Measurements from ENCODE around the gene PARP11. TPM values are rescaled to one million over a fixed set of nuclear protein-coding genes. Genes with fewer than 3 reads are reported as not detected.

Gene PARP11
- total RNA-seq, 1 donor from 2014 or later: 19.0 TPM

DNA sequence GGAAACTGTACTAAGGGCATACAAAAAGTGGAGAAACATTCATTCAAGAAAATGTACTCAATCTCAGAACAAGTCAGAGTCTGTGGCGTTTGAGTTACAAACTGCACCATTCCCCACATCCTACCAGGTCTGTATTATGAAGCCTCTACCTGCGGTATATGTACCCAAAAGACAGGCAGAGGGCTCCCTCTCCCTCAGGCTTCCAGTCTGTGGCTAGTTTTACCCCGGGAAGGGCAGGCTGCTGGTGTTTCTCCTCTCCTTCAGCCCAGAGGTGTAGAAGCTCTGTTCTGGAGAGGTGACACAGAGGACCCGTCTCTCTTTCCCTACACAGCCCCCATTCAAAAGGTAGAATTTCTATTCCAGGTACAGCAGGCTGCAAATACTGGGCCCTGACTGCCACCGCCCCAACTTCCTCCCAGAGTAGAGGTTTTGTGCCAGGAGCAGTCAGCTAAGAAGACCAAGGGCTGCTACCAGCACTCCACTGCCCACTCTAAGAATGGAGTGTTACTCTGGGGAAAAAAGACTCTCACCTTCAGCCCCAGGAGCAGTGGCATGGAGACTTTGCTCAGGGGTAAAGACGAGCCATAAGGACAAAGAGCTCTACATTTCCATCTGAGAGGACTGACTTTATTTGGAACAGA lies 39.4 kb downstream of the PARP11 start:
- no peak overlapping the region for H3K27ac Mint-ChIP-seq (ENCODE audit: unreplicated experiment)
- DNase-seq: no peak
- H3K4me1 Mint-ChIP-seq (ENCODE audit: low read depth, unreplicated experiment): no peaks in the 10 kb centered on the region
- no peaks in the 10 kb centered on the region for H3K9me3 Mint-ChIP-seq (ENCODE audit: unreplicated experiment)
- H3K4me3 Mint-ChIP-seq (ENCODE audit: unreplicated experiment): no peak overlapping the region
- TF ChIP-seq, protein P1, sequence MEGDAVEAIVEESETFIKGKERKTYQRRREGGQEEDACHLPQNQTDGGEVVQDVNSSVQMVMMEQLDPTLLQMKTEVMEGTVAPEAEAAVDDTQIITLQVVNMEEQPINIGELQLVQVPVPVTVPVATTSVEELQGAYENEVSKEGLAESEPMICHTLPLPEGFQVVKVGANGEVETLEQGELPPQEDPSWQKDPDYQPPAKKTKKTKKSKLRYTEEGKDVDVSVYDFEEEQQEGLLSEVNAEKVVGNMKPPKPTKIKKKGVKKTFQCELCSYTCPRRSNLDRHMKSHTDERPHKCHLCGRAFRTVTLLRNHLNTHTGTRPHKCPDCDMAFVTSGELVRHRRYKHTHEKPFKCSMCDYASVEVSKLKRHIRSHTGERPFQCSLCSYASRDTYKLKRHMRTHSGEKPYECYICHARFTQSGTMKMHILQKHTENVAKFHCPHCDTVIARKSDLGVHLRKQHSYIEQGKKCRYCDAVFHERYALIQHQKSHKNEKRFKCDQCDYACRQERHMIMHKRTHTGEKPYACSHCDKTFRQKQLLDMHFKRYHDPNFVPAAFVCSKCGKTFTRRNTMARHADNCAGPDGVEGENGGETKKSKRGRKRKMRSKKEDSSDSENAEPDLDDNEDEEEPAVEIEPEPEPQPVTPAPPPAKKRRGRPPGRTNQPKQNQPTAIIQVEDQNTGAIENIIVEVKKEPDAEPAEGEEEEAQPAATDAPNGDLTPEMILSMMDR (IDR thresholded peaks at IDR 0.05; ENCODE audit: partially characterized antibody, unreplicated experiment): no peak
- H3K27me3 Mint-ChIP-seq (ENCODE audit: unreplicated experiment): peaks cover 1% of the 10 kb centered on the region
- peaks cover 5% of the 10 kb centered on the region for H3K36me3 Mint-ChIP-seq (ENCODE audit: unreplicated experiment)

DNA sequence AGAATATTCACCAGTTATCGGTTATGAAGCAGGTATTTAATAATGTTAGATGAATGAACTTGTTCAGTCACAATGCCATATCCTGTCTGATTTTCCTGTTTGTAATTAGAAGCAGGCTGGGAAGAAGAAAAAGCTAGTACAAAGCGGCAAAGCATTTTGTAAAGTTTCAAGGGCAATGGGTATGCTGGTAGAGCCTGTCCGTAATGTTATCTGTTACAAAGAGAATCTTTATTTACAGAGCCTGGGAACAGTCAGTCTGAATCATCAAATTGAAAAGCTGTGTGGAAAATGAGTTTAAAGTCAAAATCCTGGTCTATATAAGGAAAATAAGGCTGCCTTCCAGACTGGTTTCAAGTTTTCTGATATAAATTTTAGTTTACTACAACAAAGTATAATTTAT lies 40.5 kb downstream of the PARP11 start:
- H3K27me3 Mint-ChIP-seq (ENCODE audit: unreplicated experiment): peaks cover 1% of the 10 kb centered on the region
- TF ChIP-seq, protein P1 (IDR thresholded peaks at IDR 0.05; ENCODE audit: partially characterized antibody, unreplicated experiment): no peak
- DNase-seq: no peak
- no peak overlapping the region for H3K27ac Mint-ChIP-seq (ENCODE audit: unreplicated experiment)
- H3K4me3 Mint-ChIP-seq (ENCODE audit: unreplicated experiment): no peak overlapping the region
- no peaks in the 10 kb centered on the region for H3K4me1 Mint-ChIP-seq (ENCODE audit: low read depth, unreplicated experiment)
- no peaks in the 10 kb centered on the region for H3K9me3 Mint-ChIP-seq (ENCODE audit: unreplicated experiment)
- no peaks in the 10 kb centered on the region for H3K36me3 Mint-ChIP-seq (ENCODE audit: unreplicated experiment)

DNA sequence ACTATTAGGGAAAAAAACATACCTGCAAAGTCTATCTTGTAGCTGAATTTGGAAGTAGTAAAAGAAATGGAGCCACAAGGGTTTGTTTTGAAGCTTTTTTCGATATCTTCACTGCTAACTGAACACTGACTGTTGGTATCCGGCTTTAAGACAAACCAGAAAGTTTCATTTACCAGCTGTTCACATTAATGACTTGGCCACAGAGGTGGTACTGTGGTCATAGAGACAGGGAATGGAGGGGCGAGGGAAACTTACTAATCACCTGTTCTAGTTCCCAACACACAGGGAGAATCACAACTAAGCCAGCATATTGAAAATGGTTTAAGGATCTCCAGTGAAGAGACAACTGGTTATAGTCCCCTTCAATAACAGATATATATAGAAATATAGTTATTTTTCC lies 44.3 kb downstream of the PARP11 start:
- Mint-ChIP-seq H3K4me3 (ENCODE audit: unreplicated experiment) (no peak overlapping the region), H3K9me3 (ENCODE audit: unreplicated experiment) (no peaks in the 10 kb centered on the region), H3K27ac (ENCODE audit: unreplicated experiment) (no peak overlapping the region), H3K4me1 (ENCODE audit: low read depth, unreplicated experiment) (no peaks in the 10 kb centered on the region), H3K27me3 (ENCODE audit: unreplicated experiment) (no peaks in the 10 kb centered on the region), H3K36me3 (ENCODE audit: unreplicated experiment) (no peaks in the 10 kb centered on the region)
- TF ChIP-seq, protein P1 (IDR thresholded peaks at IDR 0.05; ENCODE audit: partially characterized antibody, unreplicated experiment): no peak
- DNase-seq: no peak

DNA sequence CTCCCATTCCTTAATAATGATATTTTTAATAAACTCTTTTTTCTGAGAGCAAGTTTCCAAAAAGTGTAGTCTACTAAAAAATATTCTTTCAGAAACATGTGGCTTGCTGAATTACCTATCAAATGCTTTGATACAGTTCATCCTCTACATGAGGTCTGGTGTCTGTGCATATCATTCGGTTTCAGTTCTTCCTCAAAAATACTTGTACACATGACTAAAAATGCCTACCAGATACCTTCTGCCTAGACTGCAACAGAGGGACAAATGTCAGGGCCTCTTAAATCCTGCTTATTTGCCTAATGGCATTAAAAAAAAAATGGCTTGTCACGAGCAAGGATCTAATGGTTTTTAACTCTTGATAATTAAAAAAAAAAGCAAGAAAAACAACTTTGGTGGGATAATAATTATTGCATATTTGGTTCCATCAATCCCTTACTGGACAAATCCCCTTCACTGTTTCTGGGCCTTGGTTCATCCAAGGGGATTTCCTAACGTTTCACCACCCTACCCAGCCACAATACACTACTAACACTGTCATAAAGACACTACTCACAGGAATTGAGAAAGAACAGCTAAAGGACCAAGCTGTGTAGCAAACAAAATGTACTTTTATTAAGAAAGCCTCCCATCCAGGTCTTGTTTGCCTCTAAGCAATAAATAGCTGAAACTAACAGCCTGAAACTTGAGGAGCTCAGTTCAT lies 45.7 kb downstream of the PARP11 start:
- DNase-seq: no peak
- no peak overlapping the region for H3K27ac Mint-ChIP-seq (ENCODE audit: unreplicated experiment)
- no peak overlapping the region for H3K4me3 Mint-ChIP-seq (ENCODE audit: unreplicated experiment)
- TF ChIP-seq, protein P1 (IDR thresholded peaks at IDR 0.05; ENCODE audit: partially characterized antibody, unreplicated experiment): no peak
- no peaks in the 10 kb centered on the region for H3K4me1 Mint-ChIP-seq (ENCODE audit: low read depth, unreplicated experiment)
- H3K36me3 Mint-ChIP-seq (ENCODE audit: unreplicated experiment): no peaks in the 10 kb centered on the region
- H3K9me3 Mint-ChIP-seq (ENCODE audit: unreplicated experiment): no peaks in the 10 kb centered on the region
- no peaks in the 10 kb centered on the region for H3K27me3 Mint-ChIP-seq (ENCODE audit: unreplicated experiment)

DNA sequence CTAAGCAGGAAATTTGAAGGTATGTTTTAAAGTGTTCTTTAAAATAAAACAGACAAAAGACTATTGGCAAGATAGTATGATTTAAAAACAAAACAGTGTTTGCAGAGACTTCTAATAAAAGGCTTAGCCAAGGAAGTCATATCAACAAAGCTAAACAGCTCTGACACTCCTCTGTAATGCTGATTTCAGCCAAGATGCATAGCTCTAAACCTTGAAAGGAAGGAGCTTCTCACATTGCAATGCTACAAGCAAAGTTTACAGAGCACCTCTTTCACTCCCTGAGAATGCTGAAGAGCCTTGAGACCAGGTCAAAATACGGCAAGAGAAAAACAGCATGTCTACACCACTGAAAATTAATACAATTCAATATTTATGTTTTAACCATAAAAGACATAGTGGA lies 51.8 kb downstream of the PARP11 start:
- H3K4me3 Mint-ChIP-seq (ENCODE audit: unreplicated experiment): no peak overlapping the region
- TF ChIP-seq, protein P1 (IDR thresholded peaks at IDR 0.05; ENCODE audit: partially characterized antibody, unreplicated experiment): no peak
- no peaks in the 10 kb centered on the region for H3K27me3 Mint-ChIP-seq (ENCODE audit: unreplicated experiment)
- no peaks in the 10 kb centered on the region for H3K36me3 Mint-ChIP-seq (ENCODE audit: unreplicated experiment)
- no peaks in the 10 kb centered on the region for H3K4me1 Mint-ChIP-seq (ENCODE audit: low read depth, unreplicated experiment)
- no peaks in the 10 kb centered on the region for H3K9me3 Mint-ChIP-seq (ENCODE audit: unreplicated experiment)
- DNase-seq: no peak
- H3K27ac Mint-ChIP-seq (ENCODE audit: unreplicated experiment): no peak overlapping the region
